Measurements from ENCODE around the gene MYO3B.
A peak's percentile ranks its signal among the peaks of the same experiment; 100 is the strongest.

The MYO3B gene

DNA sequence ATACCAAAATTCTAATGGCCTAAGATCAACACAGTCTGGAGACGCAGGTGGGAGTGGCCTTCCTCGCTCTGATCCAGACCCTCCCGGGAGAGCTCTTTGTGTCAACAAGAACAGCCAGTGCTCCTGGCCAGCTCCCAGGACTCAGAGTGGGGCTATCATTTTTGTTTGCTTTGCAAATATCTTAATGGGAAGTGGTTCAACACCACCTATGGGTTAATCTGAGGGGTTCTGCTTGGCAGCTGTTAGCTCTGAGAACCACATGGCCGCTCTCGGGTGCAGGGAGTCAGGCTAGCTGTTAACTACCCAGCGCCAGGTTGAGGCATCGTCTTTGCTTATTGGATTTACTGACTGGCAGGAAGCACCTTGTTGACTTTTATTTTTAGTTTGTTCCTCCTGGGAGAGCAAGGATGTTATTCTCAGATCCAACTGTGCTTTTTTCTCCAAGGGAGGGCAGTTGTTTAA is 352.4 kb downstream of the MYO3B start:
- H3K4me3 ChIP-seq (replicated peaks; ENCODE audit: low read depth, low read length): no peak overlapping the region
- no peak for TF ChIP-seq CTCF (IDR thresholded peaks at IDR 0.05; ENCODE audit: low read length, missing control alignments)
- DNase-seq (ENCODE audit: low read depth): peak; percentile 49

DNA sequence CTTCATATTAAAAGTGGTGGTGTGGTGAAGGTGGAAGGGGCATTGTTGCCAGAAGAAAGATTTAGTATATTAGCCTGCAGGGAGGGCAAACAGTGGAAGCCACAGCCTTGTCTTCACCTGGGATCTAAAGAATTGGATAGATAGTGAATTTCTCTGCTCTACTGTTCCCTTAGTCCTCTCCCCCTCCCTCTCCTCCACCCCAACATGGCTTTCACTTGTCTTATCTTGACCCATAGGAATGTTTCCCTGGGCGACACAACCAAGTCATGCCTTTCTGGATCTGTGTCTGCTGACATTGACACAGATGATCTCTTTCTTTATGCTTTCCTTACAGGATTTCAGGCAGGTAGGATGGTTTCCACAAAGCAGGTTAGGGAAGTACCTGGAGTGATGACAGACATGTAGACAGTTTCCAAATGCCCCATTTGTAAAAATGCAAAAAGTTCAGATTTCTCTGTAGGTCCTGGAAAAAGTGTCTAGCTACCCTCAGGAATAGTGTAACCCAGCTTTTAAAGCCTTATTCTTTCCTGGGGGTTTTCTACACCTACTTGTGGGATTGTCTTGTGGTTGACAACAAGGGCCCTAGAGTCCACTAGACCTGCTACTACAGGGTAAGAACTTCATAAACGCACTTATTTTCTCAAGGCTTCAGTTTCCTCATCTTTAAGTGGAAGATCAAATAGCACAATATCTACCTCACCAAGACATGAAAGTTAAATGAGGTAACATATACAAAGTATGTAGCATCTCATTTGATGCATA is 353.0 kb downstream of the MYO3B start:
- no peak for DNase-seq (ENCODE audit: low read depth)
- TF ChIP-seq CTCF (IDR thresholded peaks at IDR 0.05; ENCODE audit: low read length, missing control alignments): no peak
- no peak overlapping the region for H3K4me3 ChIP-seq (replicated peaks; ENCODE audit: low read depth, low read length)

DNA sequence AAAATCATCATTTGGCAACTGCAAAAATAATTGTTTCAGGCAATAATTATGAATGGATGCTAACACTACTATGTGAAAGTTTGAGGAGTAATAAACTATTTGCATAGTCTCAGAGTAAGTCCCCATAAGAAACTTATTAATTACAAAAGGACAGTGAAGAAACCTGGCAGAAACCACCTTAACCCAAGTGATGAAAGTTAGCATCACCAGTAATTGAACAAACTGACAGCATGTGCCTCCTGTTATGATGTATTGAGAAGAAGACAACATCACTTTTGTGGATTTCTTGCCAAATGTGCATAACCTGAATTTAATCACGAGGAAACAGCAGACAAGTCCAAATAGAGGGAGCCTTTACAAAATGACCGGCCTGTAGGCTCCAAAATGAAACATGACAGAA is 353.9 kb downstream of the MYO3B start:
- H3K4me3 ChIP-seq (replicated peaks; ENCODE audit: low read depth, low read length): no peak overlapping the region
- TF ChIP-seq CTCF (IDR thresholded peaks at IDR 0.05; ENCODE audit: low read length, missing control alignments): no peak
- DNase-seq (ENCODE audit: low read depth): no peak

DNA sequence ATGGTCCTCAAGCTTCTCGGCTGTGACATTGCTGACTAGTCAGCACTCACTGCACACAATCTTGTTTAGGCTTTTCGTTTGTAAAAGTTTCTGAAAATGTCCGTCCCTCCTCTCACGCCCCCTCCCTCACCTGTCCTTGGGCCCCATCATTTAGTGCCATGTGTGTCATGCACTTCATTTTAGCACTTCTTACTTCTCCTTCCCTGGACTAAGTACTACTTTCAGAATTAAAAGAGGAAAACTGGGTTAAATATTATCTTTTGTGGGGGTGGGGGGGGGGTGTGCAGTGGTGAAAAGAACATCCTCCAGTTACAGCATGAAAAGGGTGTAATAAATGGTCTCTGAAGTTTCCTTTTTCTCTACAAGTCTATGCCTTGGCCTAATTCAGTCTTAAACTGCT is 355.2 kb downstream of the MYO3B start:
- DNase-seq (ENCODE audit: low read depth): no peak
- TF ChIP-seq CTCF (IDR thresholded peaks at IDR 0.05; ENCODE audit: low read length, missing control alignments): no peak
- H3K4me3 ChIP-seq (replicated peaks; ENCODE audit: low read depth, low read length): no peak overlapping the region

GRCh38 chr2:170535552-170535951 is 357.6 kb downstream of the MYO3B start:
- H3K4me3 ChIP-seq (replicated peaks; ENCODE audit: low read depth, low read length): no peak overlapping the region
- TF ChIP-seq CTCF (IDR thresholded peaks at IDR 0.05; ENCODE audit: low read length, missing control alignments): no peak
- DNase-seq (ENCODE audit: low read depth): no peak

DNA sequence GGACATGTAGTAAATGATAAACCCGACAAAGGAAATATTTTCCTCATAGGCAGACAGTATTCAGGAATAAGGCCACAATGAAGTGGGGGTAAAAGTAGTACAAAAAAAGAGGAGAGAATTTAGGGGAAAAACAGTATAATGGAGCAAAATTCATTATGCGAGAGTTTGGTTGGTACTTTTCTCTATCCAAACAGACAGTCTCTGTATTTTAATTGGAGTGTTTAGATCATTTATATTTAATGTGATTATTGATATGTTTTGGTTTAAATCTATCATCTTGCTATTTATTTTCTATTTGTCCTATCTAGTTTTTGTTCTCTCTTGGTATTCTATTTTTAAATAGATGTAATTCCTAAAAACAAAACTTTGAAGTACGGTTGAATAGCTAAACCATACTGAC is 366.9 kb downstream of the MYO3B start:
- H3K4me3 ChIP-seq (replicated peaks; ENCODE audit: low read depth, low read length): no peak overlapping the region
- no peak for DNase-seq (ENCODE audit: low read depth)
- TF ChIP-seq CTCF (IDR thresholded peaks at IDR 0.05; ENCODE audit: low read length, missing control alignments): no peak

GRCh38 chr2:170548304-170548703 is 370.4 kb downstream of the MYO3B start:
- no peak for TF ChIP-seq CTCF (IDR thresholded peaks at IDR 0.05; ENCODE audit: low read length, missing control alignments)
- no peak for DNase-seq (ENCODE audit: low read depth)
- no peak overlapping the region for H3K4me3 ChIP-seq (replicated peaks; ENCODE audit: low read depth, low read length)
